NT2/D1 (cell line): ENCODE measurements around the gene DENND6B.

Source experiments
- DNase-seq: peaks from one replicate; pipeline ENCODE4 v3.0.0-alpha.2; 2011; ENCODE audit warnings: low read depth, low spot score
- H3K27me3 ChIP-seq: 2 replicates; pipeline ENCODE4 v1.6.0; 2011; ENCODE audit warnings: mild to moderate bottlenecking; ENCODE audit not compliant: insufficient read length, insufficient read depth
- H3K36me3 ChIP-seq: 2 replicates; pipeline ENCODE4 v1.6.1; 2011; ENCODE audit warnings: mild to moderate bottlenecking, low read length, mixed read lengths; ENCODE audit not compliant: insufficient read depth, insufficient read length
- H3K4me1 ChIP-seq: 2 replicates; pipeline ENCODE4 v1.5.1; 2011; ENCODE audit not compliant: insufficient read depth, insufficient read length
- H3K4me3 ChIP-seq: 2 replicates; pipeline ENCODE4 v1.5.1; 2011; ENCODE audit warnings: low read depth; ENCODE audit not compliant: insufficient read length
- H3K9ac ChIP-seq: 2 replicates; pipeline ENCODE4 v1.6.0; 2011; ENCODE audit warnings: low read depth; ENCODE audit not compliant: insufficient read length
- H3K9me3 ChIP-seq: 2 replicates; pipeline ENCODE4 v1.5.1; 2011; ENCODE audit warnings: mild to moderate bottlenecking, low read length; ENCODE audit not compliant: insufficient read depth
- SUZ12 ChIP-seq: IDR thresholded peaks from 2 replicates; pipeline ENCODE4 v1.6.1; 2011; ENCODE audit not compliant: insufficient read length, insufficient read depth; ENCODE audit errors: extremely low read depth
- YY1 ChIP-seq: IDR thresholded peaks from 2 replicates; pipeline ENCODE4 v1.6.1; 2011; ENCODE audit not compliant: insufficient read length, insufficient read depth
- ZNF274 ChIP-seq: IDR thresholded peaks from 2 replicates; pipeline ENCODE4 v1.6.1; 2011; ENCODE audit warnings: mild to moderate bottlenecking, low read depth, low read length

Gene DENND6B

DNA sequence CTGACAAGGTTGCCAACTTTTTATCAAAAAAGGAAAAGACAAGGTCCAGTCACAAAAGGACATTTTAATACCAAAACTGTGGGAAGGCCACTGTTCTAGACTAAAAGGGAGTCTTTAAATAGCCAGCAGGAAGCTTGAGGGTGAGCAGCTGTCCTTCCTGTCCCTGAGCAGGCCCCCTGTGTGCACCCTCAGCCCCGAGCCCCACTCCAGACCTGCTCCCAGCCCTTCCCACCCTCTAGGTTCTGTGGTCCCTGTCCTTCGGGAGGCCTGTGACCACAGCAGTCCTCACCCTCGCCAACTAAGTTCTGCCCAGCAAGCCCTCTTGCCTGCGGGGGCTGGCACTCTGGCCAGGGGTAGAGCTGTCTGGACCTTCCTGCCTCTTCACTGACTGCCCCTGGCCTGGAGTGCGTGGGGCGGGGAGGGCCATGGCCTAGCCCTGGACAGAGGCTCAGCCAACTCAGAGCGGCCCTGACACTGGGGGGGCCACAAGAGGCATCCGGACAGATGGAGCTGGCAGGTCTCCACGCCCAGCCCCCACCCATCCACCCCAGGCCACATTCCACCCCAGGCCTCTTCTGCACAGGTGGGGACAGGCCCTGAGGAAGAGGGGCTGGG, 17.7 kb downstream of the DENND6B start:
- Histone ChIP-seq H3K36me3 (peaks cover 7% of the 10 kb centered on the region), H3K9me3 (no peaks in the 10 kb centered on the region), H3K27me3 (no peaks in the 10 kb centered on the region), H3K4me1 (peaks cover 35% of the 10 kb centered on the region), H3K9ac (peak overlapping the region; percentile 32), H3K4me3 (no peak overlapping the region)
- TF ChIP-seq YY1 (no peak), ZNF274 (no peak), SUZ12 (no peak)
- DNase-seq: no peak

GRCh38 chr22:50308597-50308935, 18.2 kb downstream of the DENND6B start:
- H3K4me1 ChIP-seq: peaks cover 37% of the 10 kb centered on the region
- TF ChIP-seq YY1 (no peak), ZNF274 (no peak), SUZ12 (no peak)
- no peak overlapping the region for H3K4me3 ChIP-seq
- no peaks in the 10 kb centered on the region for H3K27me3 ChIP-seq
- DNase-seq: no peak
- peaks cover 7% of the 10 kb centered on the region for H3K36me3 ChIP-seq
- peak overlapping the region; percentile 32 for H3K9ac ChIP-seq
- no peaks in the 10 kb centered on the region for H3K9me3 ChIP-seq

DNA sequence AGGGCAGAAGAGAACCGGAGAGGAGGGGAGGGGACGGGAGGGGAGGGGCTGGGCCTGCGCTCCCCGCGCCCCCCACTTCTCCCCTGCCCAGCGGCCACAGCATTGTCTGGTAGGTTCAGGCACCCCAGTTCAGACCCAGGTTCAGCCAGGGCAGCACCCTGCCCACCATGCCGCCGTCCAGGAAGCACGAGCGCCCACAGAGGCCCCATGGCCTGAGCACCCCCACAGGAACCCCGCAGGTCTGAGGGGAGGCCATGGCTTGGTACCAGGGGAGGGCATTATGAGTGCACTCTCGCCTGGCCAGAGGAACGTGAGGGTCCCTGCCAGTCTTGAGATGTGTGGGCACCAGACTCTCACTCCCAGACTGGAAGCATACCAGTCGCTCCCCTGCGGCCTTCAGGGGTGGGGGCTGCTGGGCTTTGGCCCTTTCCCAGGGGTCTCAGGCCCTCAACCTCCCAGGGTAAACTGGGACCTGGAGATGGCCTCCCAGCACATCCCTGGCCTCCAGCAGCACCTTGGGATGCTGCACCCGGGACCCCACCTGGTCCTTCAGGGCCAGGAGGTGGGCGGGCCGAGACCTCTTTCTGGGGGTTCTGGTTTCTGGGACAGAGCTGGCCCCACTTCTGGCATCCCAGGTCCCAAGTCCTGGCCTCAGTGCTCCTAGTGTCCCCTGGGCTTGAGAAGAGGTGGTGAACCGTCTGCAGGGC, 18.8 kb downstream of the DENND6B start:
- Histone ChIP-seq H3K4me1 (peaks cover 40% of the 10 kb centered on the region), H3K9ac (peak overlapping the region; percentile 32), H3K9me3 (no peaks in the 10 kb centered on the region), H3K4me3 (no peak overlapping the region), H3K36me3 (peaks cover 12% of the 10 kb centered on the region), H3K27me3 (no peaks in the 10 kb centered on the region)
- DNase-seq: no peak
- no peak for TF ChIP-seq YY1
- TF ChIP-seq SUZ12: no peak
- no peak for TF ChIP-seq ZNF274

GRCh38 chr22:50306753-50307749, 19.8 kb downstream of the DENND6B start, which contains the start of gene PLXNB2:
Gene PLXNB2 (minus strand): TSS chr22:50307646. CDS start chr22:50290584, 17,062 bp downstream.
- TF ChIP-seq SUZ12: no peak
- no peak for TF ChIP-seq ZNF274
- TF ChIP-seq YY1: no peak

DNA sequence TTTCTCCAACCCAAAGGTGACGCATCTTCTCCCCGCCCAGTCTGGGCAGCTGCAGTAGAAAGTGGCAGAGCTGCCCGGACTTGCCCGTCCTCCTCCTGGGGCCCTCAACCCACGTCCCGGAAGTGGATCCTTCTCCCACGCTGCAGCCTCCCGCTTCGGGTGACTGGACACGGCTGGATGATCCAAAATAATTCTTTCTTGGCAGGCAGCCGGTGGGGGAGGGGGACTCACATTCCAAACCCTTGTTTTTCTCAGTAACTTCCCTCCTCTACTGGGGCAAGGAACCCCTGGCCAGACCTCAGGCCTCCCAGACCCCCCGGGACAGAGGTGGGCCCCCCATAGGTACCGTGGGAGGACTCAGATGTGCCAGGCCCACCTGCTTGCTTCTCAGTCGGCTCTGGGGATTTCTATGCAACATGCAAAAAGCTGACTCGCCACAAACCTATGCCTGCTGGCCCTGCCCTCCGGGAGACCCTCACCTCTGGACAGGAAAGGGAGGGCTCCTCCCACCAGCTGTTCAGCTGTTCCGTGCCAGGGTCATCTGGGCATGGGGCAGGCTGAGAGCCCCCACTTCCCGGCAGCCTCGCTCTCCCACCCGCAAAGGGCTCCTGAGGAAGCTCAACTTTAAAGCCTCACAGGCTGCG, 20.8 kb downstream of the DENND6B start:
- Histone ChIP-seq H3K9ac (peak overlapping the region; percentile 85), H3K27me3 (no peaks in the 10 kb centered on the region), H3K9me3 (no peaks in the 10 kb centered on the region), H3K36me3 (peaks cover 14% of the 10 kb centered on the region), H3K4me1 (peaks cover 37% of the 10 kb centered on the region), H3K4me3 (peak overlapping the region; percentile 71)
- DNase-seq: no peak
- TF ChIP-seq YY1 (no peak), ZNF274 (no peak), SUZ12 (no peak)

More at GRCh38 chr22:50306753-50307749, 19.8 kb downstream of the DENND6B start, which contains the start of gene PLXNB2:
- H3K4me3 ChIP-seq: peak within 1 kb of the TSS; percentile 71
- no peaks in the 10 kb centered on the region for H3K27me3 ChIP-seq
- H3K36me3 ChIP-seq: peaks cover 14% of the 10 kb centered on the region
- H3K4me1 ChIP-seq: peaks cover 40% of the 10 kb centered on the region
- no peaks in the 10 kb centered on the region for H3K9me3 ChIP-seq
- DNase-seq: peak; percentile 40
- H3K9ac ChIP-seq: peak within 1 kb of the TSS; percentile 85

DNA sequence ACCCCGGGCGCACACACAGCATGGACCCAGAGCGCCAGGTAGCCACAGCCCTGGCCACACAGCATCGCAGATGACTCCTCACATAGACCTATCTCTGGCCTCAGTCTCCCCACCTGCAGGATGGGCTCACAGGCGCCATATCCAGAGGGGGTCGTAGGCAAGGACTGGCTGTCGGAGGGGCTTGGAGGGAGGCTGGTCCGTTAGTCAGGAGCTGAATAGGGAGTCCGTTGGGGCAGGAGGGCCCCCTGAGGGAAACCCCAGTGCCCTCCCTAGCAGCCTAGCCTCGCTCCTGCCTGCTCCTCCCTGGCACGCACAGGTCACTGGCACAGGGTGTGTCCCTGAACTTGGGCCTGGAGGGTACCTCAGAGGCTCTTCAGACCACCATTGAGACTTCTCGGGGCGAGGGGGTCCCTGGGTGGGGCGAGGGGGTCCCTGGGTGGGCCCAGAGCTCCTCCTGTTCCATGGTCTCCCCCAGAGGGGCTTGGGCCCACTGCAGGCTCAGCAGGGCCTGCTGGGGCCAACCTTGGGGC, 21.4 kb downstream of the DENND6B start:
- TF ChIP-seq ZNF274 (no peak), SUZ12 (no peak), YY1 (no peak)
- Histone ChIP-seq H3K36me3 (peaks cover 17% of the 10 kb centered on the region), H3K27me3 (no peaks in the 10 kb centered on the region), H3K9me3 (no peaks in the 10 kb centered on the region), H3K4me1 (peaks cover 37% of the 10 kb centered on the region), H3K4me3 (no peak overlapping the region), H3K9ac (peak overlapping the region; percentile 85)
- no peak for DNase-seq
